ENCODE measurements around the gene B3GNT8. TPM values are rescaled to one million over a fixed set of nuclear protein-coding genes. Genes with fewer than 3 reads are reported as not detected.

The B3GNT8 gene
- total RNA-seq, 1 donor from 2014 or later, result 5.1 TPM

GRCh38 chr19:41398598-41398997, 28.6 kb downstream of the B3GNT8 start:
- Mint-ChIP-seq H3K27me3 (ENCODE audit: low read depth) (no peaks in the 10 kb centered on the region), H3K27ac (peak overlapping the region; percentile 100), H3K9me3 (no peaks in the 10 kb centered on the region), H3K4me1 (peaks cover 35% of the 10 kb centered on the region), H3K4me3 (peak overlapping the region; percentile 100), H3K36me3 (peaks cover 7% of the 10 kb centered on the region)
- no peak for DNase-seq (ENCODE audit: low spot score in 2 of 2, unreplicated experiment in 2 of 2)
- no peak for TF ChIP-seq CTCF (IDR thresholded peaks at IDR 0.05; ENCODE audit: unreplicated experiment)

- peaks cover 35% of the 10 kb centered on the region for H3K4me1 Mint-ChIP-seq
- TF ChIP-seq CTCF (IDR thresholded peaks at IDR 0.05; ENCODE audit: unreplicated experiment), result no peak
- DNase-seq (ENCODE audit: low spot score in 2 of 2, unreplicated experiment in 2 of 2), result no peak
- peak overlapping the region; percentile 100 for H3K4me3 Mint-ChIP-seq
- H3K36me3 Mint-ChIP-seq, result peaks cover 7% of the 10 kb centered on the region
- H3K27ac Mint-ChIP-seq, result peak overlapping the region; percentile 100
- no peaks in the 10 kb centered on the region for H3K9me3 Mint-ChIP-seq
- no peaks in the 10 kb centered on the region for H3K27me3 Mint-ChIP-seq (ENCODE audit: low read depth)
Measured at GRCh38 chr19:41398050-41398418, 29.1 kb downstream of the B3GNT8 start.

- Mint-ChIP-seq H3K27ac (peak within 1 kb of the TSS; percentile 100), H3K4me1 (peaks cover 35% of the 10 kb centered on the region), H3K27me3 (ENCODE audit: low read depth) (no peaks in the 10 kb centered on the region), H3K36me3 (peaks cover 5% of the 10 kb centered on the region), H3K4me3 (peak within 1 kb of the TSS; percentile 100), H3K9me3 (no peaks in the 10 kb centered on the region)
- TF ChIP-seq CTCF (IDR thresholded peaks at IDR 0.05; ENCODE audit: unreplicated experiment), result no peak
- peak; percentile 98 to 99 for DNase-seq (ENCODE audit: low spot score in 2 of 2, unreplicated experiment in 2 of 2)
Measured at GRCh38 chr19:41397086-41398049, 29.8 kb downstream of the B3GNT8 start, which contains the start of the genes BCKDHA and EXOSC5. TSS of gene BCKDHA (plus strand) at chr19:41397818. CDS start at chr19:41397828, 10 bp downstream. TSS of gene EXOSC5 (minus strand) at chr19:41397359. CDS start at chr19:41397328, 31 bp downstream.

GRCh38 chr19:41395355-41395754, 31.8 kb downstream of the B3GNT8 start:
- H3K27ac Mint-ChIP-seq, result no peak overlapping the region

GRCh38 chr19:41392775-41393174, 34.4 kb downstream of the B3GNT8 start:
- H3K9me3 Mint-ChIP-seq, result no peaks in the 10 kb centered on the region
- TF ChIP-seq CTCF (IDR thresholded peaks at IDR 0.05; ENCODE audit: unreplicated experiment), result no peak
- H3K4me1 Mint-ChIP-seq, result peaks cover 18% of the 10 kb centered on the region
- H3K27ac Mint-ChIP-seq, result no peak overlapping the region
- H3K4me3 Mint-ChIP-seq, result no peak overlapping the region
- peaks cover 5% of the 10 kb centered on the region for H3K36me3 Mint-ChIP-seq
- H3K27me3 Mint-ChIP-seq (ENCODE audit: low read depth), result no peaks in the 10 kb centered on the region
- DNase-seq (ENCODE audit: low spot score in 2 of 2, unreplicated experiment in 2 of 2), result no peak

More at GRCh38 chr19:41395355-41395754, 31.8 kb downstream of the B3GNT8 start:
- no peak for TF ChIP-seq CTCF (IDR thresholded peaks at IDR 0.05; ENCODE audit: unreplicated experiment)
- no peak for DNase-seq (ENCODE audit: low spot score in 2 of 2, unreplicated experiment in 2 of 2)
- no peaks in the 10 kb centered on the region for H3K27me3 Mint-ChIP-seq (ENCODE audit: low read depth)
- peaks cover 3% of the 10 kb centered on the region for H3K36me3 Mint-ChIP-seq
- peak overlapping the region; percentile 100 for H3K4me3 Mint-ChIP-seq
- no peaks in the 10 kb centered on the region for H3K9me3 Mint-ChIP-seq
- H3K4me1 Mint-ChIP-seq, result peaks cover 35% of the 10 kb centered on the region
